B cell (primary cell): ENCODE results near the gene COL19A1.

Source experiments
- CTCF ChIP-seq: fragments of 200-600 bp; IDR thresholded peaks from one replicate; pipeline ENCODE4 v1.8.0; 2022; ENCODE audit warnings: antibody characterized with exemption, mild to moderate bottlenecking
- EZH2 ChIP-seq: IDR thresholded peaks from 2 replicates; pipeline ENCODE4 v1.6.1; 2012; ENCODE audit warnings: borderline replicate concordance, low read depth, mild to moderate bottlenecking, moderate library complexity, low read length; ENCODE audit not compliant: insufficient read depth, poor library complexity, severe bottlenecking

DNA sequence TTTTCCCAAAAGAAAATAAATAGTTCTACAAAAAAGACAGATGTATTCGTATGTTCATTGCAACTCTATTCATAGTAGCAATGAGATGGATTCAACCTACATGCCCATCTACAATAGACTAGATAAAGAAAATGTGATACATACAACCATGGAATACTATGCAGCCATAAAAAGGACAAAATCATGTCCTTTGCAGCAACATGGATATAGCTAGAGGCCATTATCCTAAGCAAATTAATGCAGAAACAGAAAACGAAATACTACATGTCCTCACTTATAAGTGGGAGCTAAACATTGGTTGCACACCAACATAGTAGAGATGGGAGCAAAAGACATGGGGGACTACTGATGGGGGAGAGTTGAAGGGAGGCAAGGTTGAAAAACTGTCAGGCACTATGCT, 278.8 kb downstream of the COL19A1 start:
- no peak for TF ChIP-seq CTCF
- TF ChIP-seq EZH2, result no peak
